GM18519 (cell line): Measurements from ENCODE around the gene AP3S2.
"Not testable (repeated sequence)": the region's sequence is repeated elsewhere in the genome, so short reads cannot be mapped to it uniquely, and the experiment has no call there.

Experiments used
- ATAC-seq: cut with Tn5 transposase; IDR thresholded peaks from one replicate; pipeline ENCODE4 v1.9.1; 2021; ENCODE audit warnings: mild to moderate bottlenecking, moderate library complexity; ENCODE audit not compliant: unreplicated experiment, low FRiP score

Gene AP3S2

DNA sequence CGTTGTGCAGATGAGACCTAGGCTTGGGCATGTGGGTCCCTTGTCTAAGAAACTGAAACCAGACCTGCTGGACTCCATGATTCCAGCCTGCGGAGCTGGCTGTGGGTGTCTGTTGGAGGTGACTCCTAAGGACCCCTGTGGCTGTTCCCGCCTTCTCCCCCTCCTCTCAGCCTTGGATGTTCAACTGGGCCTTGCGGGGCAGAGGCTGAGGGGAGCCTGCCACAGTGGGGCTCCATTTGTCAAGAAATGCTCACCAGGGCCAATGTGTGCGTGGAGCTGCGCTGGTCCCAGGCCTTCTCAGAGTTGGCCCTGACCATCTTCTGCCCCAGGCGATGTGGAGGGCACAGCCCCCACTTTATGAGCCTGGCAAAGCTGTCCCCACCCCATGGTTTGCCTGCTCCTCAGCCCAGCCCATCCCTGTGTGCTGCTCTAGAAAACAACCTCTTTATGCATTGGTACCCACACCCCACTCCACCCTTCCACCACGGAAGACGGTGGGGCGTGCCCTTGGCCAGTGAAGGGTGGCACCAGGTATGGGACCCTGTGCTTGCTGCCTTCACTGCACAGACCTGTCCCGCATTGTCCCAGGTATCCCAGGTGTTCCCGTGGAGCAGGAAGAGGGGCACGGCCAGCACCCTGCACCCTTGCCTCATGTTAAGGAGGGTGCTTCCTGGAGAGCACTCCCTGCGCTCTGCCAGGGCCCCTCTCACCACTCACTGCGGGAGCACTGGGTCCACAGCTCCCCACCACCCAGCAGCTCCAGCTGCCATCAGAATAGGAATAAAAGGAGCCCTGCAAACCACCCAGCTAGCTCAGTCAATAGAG, 109.7 kb downstream of the AP3S2 start:
- no peak for ATAC-seq

DNA sequence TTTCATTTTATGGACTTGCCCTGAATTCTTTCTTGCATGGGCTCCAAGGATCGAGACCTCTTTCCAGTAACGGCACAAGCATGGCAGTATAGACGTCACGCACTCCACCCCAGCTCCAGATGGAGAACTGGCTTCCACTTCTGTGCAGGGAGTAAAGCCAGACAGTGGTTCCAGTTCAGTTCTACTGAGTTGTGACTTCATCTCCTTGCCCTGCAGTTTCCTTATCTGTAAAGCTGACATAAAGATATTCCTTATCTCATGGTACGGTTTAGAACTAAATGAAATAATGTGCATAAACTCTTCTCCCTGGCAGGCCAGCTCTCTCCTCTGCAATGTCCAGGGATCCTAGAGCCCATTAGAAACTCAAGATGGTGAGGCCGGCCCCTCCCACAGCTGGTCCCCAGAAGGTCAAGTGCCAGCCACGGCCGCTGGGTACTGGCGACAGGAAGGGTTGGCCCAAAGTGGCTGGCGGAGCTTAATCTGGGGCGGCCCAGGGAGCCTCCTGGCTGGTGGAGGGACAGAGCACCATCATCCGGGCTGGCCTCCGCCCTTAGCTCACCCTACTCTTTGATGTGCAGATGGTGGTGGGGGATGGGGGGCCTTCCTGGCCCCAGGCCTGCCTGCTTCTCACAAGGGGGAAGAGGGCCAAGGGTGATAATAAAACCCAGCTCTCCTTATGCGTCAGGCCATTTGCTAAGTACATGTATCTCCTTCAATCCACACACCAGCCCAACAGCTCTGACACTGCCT, 110.5 kb downstream of the AP3S2 start:
- no peak for ATAC-seq

DNA sequence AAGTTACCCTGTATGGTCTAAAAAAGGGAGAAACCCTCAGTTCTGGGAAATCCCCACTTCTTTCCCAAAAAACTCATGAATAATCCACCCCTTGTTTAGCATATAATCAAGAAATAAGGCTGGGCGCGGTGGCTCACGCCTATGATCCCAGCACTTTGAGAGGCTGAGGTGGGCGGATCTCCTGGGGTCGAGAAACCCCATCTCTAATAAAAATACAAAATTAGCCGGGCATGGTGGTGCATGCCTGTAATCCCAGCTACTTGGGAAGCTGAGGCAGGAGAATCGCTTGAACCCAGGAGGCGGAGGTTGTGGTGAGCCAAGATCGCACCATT, 111.2 kb downstream of the AP3S2 start:
- not testable (repeated sequence) for ATAC-seq

DNA sequence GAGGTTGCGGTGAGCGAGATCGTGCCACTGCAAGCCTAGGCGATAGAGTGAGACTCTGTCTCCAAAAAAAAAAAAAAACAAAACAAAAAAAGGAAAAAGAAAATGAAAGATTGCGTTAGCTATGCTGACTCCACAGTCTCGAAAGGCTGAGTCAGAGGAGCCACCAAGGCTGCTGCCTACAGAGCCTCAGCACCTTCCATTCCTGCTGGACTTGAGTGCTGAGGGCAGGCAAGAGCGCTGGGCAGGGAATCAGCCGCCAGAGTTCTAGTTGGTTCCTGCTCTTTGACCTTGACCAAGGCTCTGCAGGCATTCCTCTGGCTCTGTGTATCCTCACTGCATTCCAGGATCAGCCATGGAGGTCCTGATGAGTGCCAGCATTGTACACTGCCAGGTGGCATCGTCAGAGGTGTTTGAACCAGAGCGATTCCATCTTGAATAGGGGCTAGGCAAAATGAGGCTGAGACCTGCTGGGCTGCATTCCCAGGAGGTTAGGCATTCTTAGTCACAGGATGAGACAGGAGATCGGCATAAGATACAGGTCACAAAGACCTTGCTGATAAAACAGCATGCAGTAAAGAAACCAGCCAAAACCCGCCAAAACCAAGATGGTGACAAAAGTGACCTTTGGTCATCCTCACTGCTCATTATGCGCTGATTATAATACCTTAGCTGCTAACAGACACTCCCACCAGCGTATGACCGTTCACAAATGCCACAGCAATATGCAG, 111.7 kb downstream of the AP3S2 start:
- no peak for ATAC-seq

DNA sequence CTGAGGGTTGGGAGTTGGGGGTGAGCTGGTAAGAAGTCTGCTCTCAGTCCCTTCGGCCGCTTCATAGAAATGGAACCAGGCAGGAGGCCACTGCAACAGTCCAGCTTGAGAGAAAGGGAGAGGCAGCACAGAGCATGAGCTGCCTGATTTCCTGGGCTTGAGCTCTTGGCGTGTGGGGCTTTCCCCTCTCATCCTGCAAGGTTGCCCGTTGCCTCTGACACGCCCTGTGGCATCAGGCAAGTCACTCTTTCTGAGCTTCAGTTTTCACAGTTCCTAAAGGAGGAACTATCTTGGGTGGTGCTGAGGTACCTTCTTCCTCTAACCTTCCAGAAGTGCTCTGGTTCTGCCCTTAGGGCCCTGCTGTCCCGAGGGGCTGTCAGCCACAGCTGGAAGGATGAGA, 112.7 kb downstream of the AP3S2 start:
- ATAC-seq, result no peak

DNA sequence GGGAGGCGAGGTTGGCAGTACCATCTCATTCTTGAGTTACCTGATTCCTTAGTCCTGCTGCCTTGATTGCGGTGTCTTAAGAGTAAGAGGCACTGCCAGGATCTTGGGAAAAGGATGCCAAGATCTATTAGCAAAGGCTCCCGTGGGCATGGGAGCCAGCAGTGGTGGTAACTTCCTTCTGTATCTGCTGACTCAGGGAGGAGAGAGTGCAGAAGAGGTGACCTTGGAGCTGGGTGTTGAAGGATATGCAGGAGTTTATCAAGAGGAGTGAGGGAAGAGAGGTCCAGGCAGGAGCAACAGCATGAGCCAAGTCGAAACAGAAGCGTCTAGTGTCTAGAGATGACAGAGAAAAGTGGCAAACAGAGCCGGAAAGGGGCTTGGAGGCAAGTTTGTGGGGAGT, 113.2 kb downstream of the AP3S2 start:
- no peak for ATAC-seq
